ENCODE results near the gene GDNF.
A peak's percentile ranks its signal among the peaks of the same experiment; 100 is the strongest.
"Not testable (repeated sequence)": the region's sequence is repeated elsewhere in the genome, so short reads cannot be mapped to it uniquely, and the experiment has no call there.

Gene GDNF

GRCh38 chr5:37839407-37840052, at the start of gene GDNF:
Gene GDNF, minus strand, starts transcription at chr5:37840041. Its CDS starts 5,245 bp downstream, at chr5:37834796.
- DNase-seq (ENCODE audit: low spot score) = peak; percentile 86

GRCh38 chr5:37888476-37888875, 48.6 kb upstream of the GDNF start:
- peak; percentile 17 for DNase-seq (ENCODE audit: low spot score)

- no peak for DNase-seq (ENCODE audit: low spot score)
These were observed 46.5 kb upstream of the GDNF start for GRCh38 chr5:37886242-37886905.

- peak; percentile 42 for DNase-seq (ENCODE audit: low spot score)
These were observed 42.8 kb upstream of the GDNF start for GRCh38 chr5:37882636-37883035.

- DNase-seq (ENCODE audit: low spot score) = no peak
These were observed 41.5 kb upstream of the GDNF start for GRCh38 chr5:37881359-37881758.

GRCh38 chr5:37876943-37877342, 37.1 kb upstream of the GDNF start:
- no peak for DNase-seq (ENCODE audit: low spot score)

- no peak for DNase-seq (ENCODE audit: low spot score)
These were observed 36.4 kb upstream of the GDNF start for GRCh38 chr5:37876245-37876644.

- DNase-seq (ENCODE audit: low spot score) = peak; percentile 59
These were observed 35.4 kb upstream of the GDNF start for GRCh38 chr5:37875051-37875787.

- no peak for DNase-seq (ENCODE audit: low spot score)
These were observed 34.1 kb upstream of the GDNF start for GRCh38 chr5:37873988-37874387.

GRCh38 chr5:37871023-37871815, 31.4 kb upstream of the GDNF start:
- DNase-seq (ENCODE audit: low spot score) = peak; percentile 52

- DNase-seq (ENCODE audit: low spot score) = no peak
These were observed 29.4 kb upstream of the GDNF start for GRCh38 chr5:37869216-37869615.

- peak; percentile 32 for DNase-seq (ENCODE audit: low spot score)
These were observed 27.8 kb upstream of the GDNF start for GRCh38 chr5:37867654-37868053.

GRCh38 chr5:37862907-37863306, 23.1 kb upstream of the GDNF start:
- not testable (repeated sequence) for DNase-seq (ENCODE audit: low spot score)

- DNase-seq (ENCODE audit: low spot score) = no peak
These were observed 20.4 kb upstream of the GDNF start for GRCh38 chr5:37860206-37860605.

GRCh38 chr5:37859805-37860204, 20.0 kb upstream of the GDNF start:
- DNase-seq (ENCODE audit: low spot score) = no peak

- no peak for DNase-seq (ENCODE audit: low spot score)
These were observed 18.4 kb upstream of the GDNF start for GRCh38 chr5:37858250-37858649.

- no peak for DNase-seq (ENCODE audit: low spot score)
These were observed 17.9 kb upstream of the GDNF start for GRCh38 chr5:37857696-37858095.

GRCh38 chr5:37855438-37855837, 15.6 kb upstream of the GDNF start:
- no peak for DNase-seq (ENCODE audit: low spot score)

GRCh38 chr5:37851305-37851704, 11.5 kb upstream of the GDNF start:
- DNase-seq (ENCODE audit: low spot score) = no peak

GRCh38 chr5:37850226-37850865, 10.5 kb upstream of the GDNF start:
- DNase-seq (ENCODE audit: low spot score) = no peak

- no peak for DNase-seq (ENCODE audit: low spot score)
These were observed 9.8 kb upstream of the GDNF start for GRCh38 chr5:37849641-37850040.

GRCh38 chr5:37847978-37848425, 8.2 kb upstream of the GDNF start:
- peak; percentile 52 for DNase-seq (ENCODE audit: low spot score)
